K562 (cell line): Measurements from ENCODE around the gene EFCAB12. TPM values are rescaled to one million over a fixed set of nuclear protein-coding genes. Genes with fewer than 3 reads are reported as not detected.
A peak's percentile ranks its signal among the peaks of the same experiment; 100 is the strongest.

Source experiments
- CEBPB ChIP-seq: fragments of 450-650 bp; IDR thresholded peaks from 2 replicates; pipeline ENCODE4 v1.6.1; 2016; ENCODE audit warnings: missing genetic modification characterization, missing compliant biosample characterization
- DACH1 ChIP-seq: fragments of 450-650 bp; IDR thresholded peaks from 2 replicates; pipeline ENCODE4 v1.6.1; 2018; ENCODE audit not compliant: partially characterized antibody
- DDX20 ChIP-seq: fragments of 450-650 bp; IDR thresholded peaks from 2 replicates; pipeline ENCODE4 v1.6.1; 2016; ENCODE audit warnings: missing genetic modification characterization, low read depth, mild to moderate bottlenecking, missing compliant biosample characterization, moderate library complexity
- FOS ChIP-seq: IDR thresholded peaks from 3 replicates; pipeline ENCODE4 v1.6.1; 2011; ENCODE audit not compliant: insufficient read length; ENCODE audit errors: extremely low read depth
- FOXA3 ChIP-seq, 2 experiments: fragments of 450-650 bp in 1 of 2; sonication (generic) in 1 of 2; formaldehyde crosslinking; IDR thresholded peaks in 1 of 2; conservative IDR thresholded peaks in 1 of 2; 2 replicates each; pipeline versions ENCODE4 v1.4.0 to v1.8.0; 2020 to 2022; ENCODE audit warnings: mild to moderate bottlenecking in 2 of 2, missing genetic modification reagents in 1 of 2
- FUS ChIP-seq: fragments of 200-400 bp; formaldehyde crosslinking; optimal IDR thresholded peaks from 2 replicates; pipeline ENCODE3; 2017; ENCODE audit warnings: low read depth, low read length
- GABPB2 ChIP-seq: fragments of 250-450 bp; sonication (Bioruptor Pico); conservative IDR thresholded peaks from 2 replicates; pipeline ENCODE4 v1.5.1; 2021; ENCODE audit warnings: mild to moderate bottlenecking
- NEUROD1 ChIP-seq: fragments of 150-350 bp; IDR thresholded peaks from 2 replicates; pipeline ENCODE4 v1.6.1; 2014; ENCODE audit warnings: borderline replicate concordance, low read length, low read depth; ENCODE audit not compliant: partially characterized antibody
- PCBP1 ChIP-seq: fragments of 200-400 bp; formaldehyde crosslinking; IDR thresholded peaks from 2 replicates; pipeline ENCODE4 v1.6.1; 2018; ENCODE audit warnings: mild to moderate bottlenecking, low read depth, low read length; ENCODE audit not compliant: poor library complexity, severe bottlenecking
- PKNOX1 ChIP-seq: fragments of 450-650 bp; IDR thresholded peaks from 2 replicates; pipeline ENCODE4 v1.6.1; 2016
- POLR2B ChIP-seq: fragments of 450-650 bp; IDR thresholded peaks from 2 replicates; pipeline ENCODE4 v1.6.1; 2018; ENCODE audit warnings: low read depth; ENCODE audit not compliant: partially characterized antibody
- PRMT5 ChIP-seq: sonication (generic); formaldehyde crosslinking; IDR thresholded peaks from 2 replicates; pipeline ENCODE4 v1.5.0; 2020; ENCODE audit warnings: missing genetic modification reagents
- PTTG1 ChIP-seq: fragments of 450-650 bp; IDR thresholded peaks from 2 replicates; pipeline ENCODE4 v1.6.1; 2016; ENCODE audit warnings: low read depth, mild to moderate bottlenecking, missing genetic modification characterization, missing compliant biosample characterization
- SMAD1 ChIP-seq: fragments of 150-350 bp; IDR thresholded peaks from 2 replicates; pipeline ENCODE4 v1.6.1; 2014; ENCODE audit warnings: low read length, low read depth; ENCODE audit not compliant: partially characterized antibody
- SPI1 ChIP-seq: IDR thresholded peaks from 2 replicates; pipeline ENCODE4 v1.6.1; 2011; ENCODE audit warnings: low read depth, low read length, control low read depth, borderline replicate concordance
- SRSF1 ChIP-seq: fragments of 200-400 bp; formaldehyde crosslinking; IDR thresholded peaks from 2 replicates; pipeline ENCODE4 v1.6.1; 2017; ENCODE audit warnings: mild to moderate bottlenecking, low read depth, low read length, moderate library complexity
- TCF7 ChIP-seq: sonication (generic); IDR thresholded peaks from 2 replicates; pipeline ENCODE4 v1.6.1; 2016; ENCODE audit warnings: antibody characterized with exemption, borderline replicate concordance
- ZFP1 ChIP-seq: fragments of 450-650 bp; formaldehyde crosslinking; IDR thresholded peaks from 2 replicates; pipeline ENCODE4 v1.4.0; 2020; ENCODE audit warnings: mild to moderate bottlenecking, mixed read lengths
- ZNF232 ChIP-seq: sonication (generic); formaldehyde crosslinking; IDR thresholded peaks from 2 replicates; pipeline ENCODE4 v1.8.0; 2022; ENCODE audit warnings: mild to moderate bottlenecking, missing genetic modification reagents
- ZNF589 ChIP-seq: fragments of 200-800 bp; sonication (Bioruptor generic); IDR thresholded peaks from 2 replicates; pipeline ENCODE4 v1.6.1; 2016; ENCODE audit warnings: low read depth, missing genetic modification characterization, missing compliant biosample characterization
- polyA plus RNA-seq, 8 experiments: library from polyadenylated mRNA; depleted of rRNA in 4 of 8; stranded (reverse) in 5 of 8; unstranded in 3 of 8; fragments of >200 nt; fragmentation: Nextera tagmentation in 2 of 8; fragmentation: Illumina TruSeq in 1 of 8; extraction: Ambion mirVana in 2 of 8; extraction: Trizol in 1 of 8; gene quantifications; 2 replicates each; pipeline versions ENCODE4 v1.2.1 to v1.2.3, GENCODE V29; 2011 to 2014; ENCODE audit warnings: inconsistent platforms in 1 of 8, missing spikeins in 1 of 8
- total RNA-seq, 7 experiments: library from RNA; depleted of rRNA in 6 of 7; stranded (reverse); fragments of >200 nt in 6 of 7; fragmentation: Illumina TruSeq in 2 of 7; extraction: Trizol in 2 of 7; gene quantifications; 2 replicates each; pipeline versions ENCODE4 v1.2.1 to v1.2.3, GENCODE V29; 2011 to 2021; ENCODE audit warnings: low replicate concordance in 1 of 7

The EFCAB12 gene
- total and polyA plus RNA-seq, 9 of the 15 experiments (the other 6 are each of a cell fraction or from before 2014, with no cell fraction given), result 0.08 to 0.95 (median 0.56) TPM; not detected in 1

GRCh38 chr3:129399145-129399894 is 29.1 kb downstream of the EFCAB12 start (continued):
- TF ChIP-seq FOXA3 (CRISPR knock-in tag; conservative IDR thresholded peaks at IDR 0.05 in 1 of 2, IDR thresholded peaks at IDR 0.05 in 1 of 2) (peak in 1 of 2 experiments; percentile 45; a peak in 1 of 4 replicates), FUS (no peak), CEBPB (tag) (no peak), FOS (no peak), POLR2B (peak; percentile 67), SPI1 (peak; percentile 63; the same call in 1 of the 2 replicates), ZNF589 (CRISPR knock-in tag) (no peak), SMAD1 (no peak), DACH1 (no peak), ZFP1 (CRISPR knock-in tag) (no peak), PTTG1 (tag) (no peak), PKNOX1 (peak; percentile 60), TCF7 (no peak), SRSF1 (no peak), GABPB2 (no peak), PRMT5 (CRISPR knock-in tag) (no peak), DDX20 (no peak), PCBP1 (no peak), ZNF232 (CRISPR knock-in tag) (no peak), NEUROD1 (no peak)
